Measurements from ENCODE around the gene CD8A.
"Not testable (repeated sequence)": the region's sequence is repeated elsewhere in the genome, so short reads cannot be mapped to it uniquely, and the experiment has no call there.

The CD8A gene

GRCh38 chr2:86790676-86791572 is at the start of gene CD8A:
TSS of gene CD8A (minus strand) at chr2:86790913. CDS start at chr2:86790825, 88 bp downstream.
- no peak for DNase-seq

GRCh38 chr2:86839871-86840548 is 49.3 kb upstream of the CD8A start:
- not testable (repeated sequence) for DNase-seq

- DNase-seq = not testable (repeated sequence)
Observed at GRCh38 chr2:86839455-86839854, 48.7 kb upstream of the CD8A start.

GRCh38 chr2:86837714-86838113 is 47.0 kb upstream of the CD8A start:
- DNase-seq = not testable (repeated sequence)

GRCh38 chr2:86836915-86837695 is 46.4 kb upstream of the CD8A start:
- DNase-seq = not testable (repeated sequence)

- not testable (repeated sequence) for DNase-seq
Observed at GRCh38 chr2:86835548-86835889, 44.8 kb upstream of the CD8A start.

GRCh38 chr2:86833315-86833714 is 42.6 kb upstream of the CD8A start:
- DNase-seq = no peak

GRCh38 chr2:86832334-86833096 is 41.8 kb upstream of the CD8A start:
- no peak for DNase-seq

- DNase-seq = no peak
Observed at GRCh38 chr2:86831537-86831936, 40.8 kb upstream of the CD8A start.

GRCh38 chr2:86826951-86827350 is 36.2 kb upstream of the CD8A start:
- no peak for DNase-seq

GRCh38 chr2:86825693-86826381 is 35.1 kb upstream of the CD8A start:
- no peak for DNase-seq

GRCh38 chr2:86825036-86825692 is 34.5 kb upstream of the CD8A start:
- DNase-seq = no peak

- DNase-seq = no peak
Observed at GRCh38 chr2:86822668-86823345, 32.1 kb upstream of the CD8A start.

GRCh38 chr2:86821842-86822241 is 31.1 kb upstream of the CD8A start:
- DNase-seq = no peak

GRCh38 chr2:86821306-86821705 is 30.6 kb upstream of the CD8A start:
- no peak for DNase-seq

- DNase-seq = no peak
Observed at GRCh38 chr2:86818957-86819356, 28.2 kb upstream of the CD8A start.

- DNase-seq = no peak
Observed at GRCh38 chr2:86818114-86818801, 27.5 kb upstream of the CD8A start.

GRCh38 chr2:86815611-86816010 is 24.9 kb upstream of the CD8A start:
- DNase-seq = no peak

GRCh38 chr2:86809481-86810121 is 18.9 kb upstream of the CD8A start:
- no peak for DNase-seq
